ENCODE data around the gene ANKRD33B.

The ANKRD33B gene

DNA sequence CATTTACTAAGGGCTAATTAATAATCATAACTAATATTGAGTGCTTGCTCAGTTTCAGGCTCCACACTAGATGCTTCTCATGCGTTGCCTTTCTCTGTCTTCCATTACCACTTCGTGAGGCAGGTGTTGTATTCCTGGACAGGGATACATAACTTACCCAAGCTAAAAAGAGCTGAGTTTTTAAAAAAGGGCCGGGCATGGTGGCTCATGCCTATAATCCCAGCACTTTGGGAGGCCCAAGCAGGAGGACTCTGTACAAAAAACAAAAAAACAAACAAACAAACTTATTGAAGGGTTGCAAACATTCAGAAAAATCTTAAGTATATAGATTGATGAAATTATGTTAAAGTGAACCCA is 12.1 kb upstream of the ANKRD33B start:
- in situ Hi-C loops (cut with MboI; ENCODE audit: low sequenced_read_pairs, unreplicated experiment): no loop called here
- no peak for DNase-seq (ENCODE audit: low spot score)
- TF ChIP-seq, protein P1, sequence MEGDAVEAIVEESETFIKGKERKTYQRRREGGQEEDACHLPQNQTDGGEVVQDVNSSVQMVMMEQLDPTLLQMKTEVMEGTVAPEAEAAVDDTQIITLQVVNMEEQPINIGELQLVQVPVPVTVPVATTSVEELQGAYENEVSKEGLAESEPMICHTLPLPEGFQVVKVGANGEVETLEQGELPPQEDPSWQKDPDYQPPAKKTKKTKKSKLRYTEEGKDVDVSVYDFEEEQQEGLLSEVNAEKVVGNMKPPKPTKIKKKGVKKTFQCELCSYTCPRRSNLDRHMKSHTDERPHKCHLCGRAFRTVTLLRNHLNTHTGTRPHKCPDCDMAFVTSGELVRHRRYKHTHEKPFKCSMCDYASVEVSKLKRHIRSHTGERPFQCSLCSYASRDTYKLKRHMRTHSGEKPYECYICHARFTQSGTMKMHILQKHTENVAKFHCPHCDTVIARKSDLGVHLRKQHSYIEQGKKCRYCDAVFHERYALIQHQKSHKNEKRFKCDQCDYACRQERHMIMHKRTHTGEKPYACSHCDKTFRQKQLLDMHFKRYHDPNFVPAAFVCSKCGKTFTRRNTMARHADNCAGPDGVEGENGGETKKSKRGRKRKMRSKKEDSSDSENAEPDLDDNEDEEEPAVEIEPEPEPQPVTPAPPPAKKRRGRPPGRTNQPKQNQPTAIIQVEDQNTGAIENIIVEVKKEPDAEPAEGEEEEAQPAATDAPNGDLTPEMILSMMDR (IDR thresholded peaks at IDR 0.05; ENCODE audit: borderline replicate concordance, control extremely low read depth, extremely low read depth, insufficient read depth, missing control alignments): no peak

DNA sequence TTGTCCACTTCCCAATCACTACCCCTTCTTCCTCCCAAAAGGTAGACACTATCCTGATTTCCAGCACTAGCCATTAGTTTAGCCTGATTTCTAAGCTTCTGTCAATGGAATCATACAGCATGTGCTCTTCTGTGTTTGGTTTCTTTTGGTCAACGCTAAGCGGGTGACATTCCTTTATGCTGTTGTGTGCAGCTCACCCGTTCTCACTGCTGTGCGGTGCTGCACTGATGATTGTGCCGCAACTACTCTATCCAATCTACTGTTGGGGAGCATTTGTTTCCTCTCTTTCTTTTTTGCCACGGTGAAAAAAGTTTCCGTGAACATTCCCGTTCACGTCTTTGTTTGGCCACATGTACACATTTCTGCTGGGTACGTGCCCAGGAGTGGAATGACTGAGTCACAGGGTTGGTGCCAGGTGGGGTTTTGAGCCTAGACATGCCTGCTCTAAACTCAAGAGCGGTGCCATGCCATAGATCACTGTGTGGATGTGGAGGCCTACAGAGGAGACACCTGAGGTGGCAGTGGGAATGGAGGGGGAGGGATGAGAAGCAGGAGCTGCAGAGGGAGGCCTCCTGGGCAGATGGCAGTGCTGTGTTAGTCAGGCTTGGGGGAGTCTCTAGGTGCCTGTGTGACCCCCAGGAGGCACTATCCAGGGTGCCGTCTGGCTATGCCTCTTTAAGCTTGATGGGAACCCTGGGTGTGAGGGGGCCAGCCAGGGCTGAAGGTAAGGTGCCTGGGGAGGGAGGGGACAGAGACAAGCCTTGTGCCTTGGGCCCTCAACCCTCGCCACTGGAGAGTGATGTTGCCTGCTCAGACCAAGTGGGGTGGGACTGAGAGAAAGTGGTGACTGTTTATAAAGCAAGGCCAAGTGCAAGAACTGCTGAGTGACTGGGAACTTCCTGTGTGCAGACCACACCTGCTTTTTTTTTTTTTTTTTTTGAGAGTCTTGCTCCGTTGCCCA is 11.4 kb upstream of the ANKRD33B start:
- in situ Hi-C loops (cut with MboI; ENCODE audit: low sequenced_read_pairs, unreplicated experiment): no loop called here
- TF ChIP-seq, protein P1 (IDR thresholded peaks at IDR 0.05; ENCODE audit: borderline replicate concordance, control extremely low read depth, extremely low read depth, insufficient read depth, missing control alignments): no peak
- peak; percentile 59 for DNase-seq (ENCODE audit: low spot score)

GRCh38 chr5:10553476-10553875 is 10.4 kb upstream of the ANKRD33B start:
- TF ChIP-seq, protein P1 (IDR thresholded peaks at IDR 0.05; ENCODE audit: borderline replicate concordance, control extremely low read depth, extremely low read depth, insufficient read depth, missing control alignments): no peak
- DNase-seq (ENCODE audit: low spot score): no peak
- in situ Hi-C loops (cut with MboI; ENCODE audit: low sequenced_read_pairs, unreplicated experiment): no loop called here

- TF ChIP-seq, protein P1 (IDR thresholded peaks at IDR 0.05; ENCODE audit: borderline replicate concordance, control extremely low read depth, extremely low read depth, insufficient read depth, missing control alignments): no peak
- in situ Hi-C loops (cut with MboI; ENCODE audit: low sequenced_read_pairs, unreplicated experiment): no loop called here
- DNase-seq (ENCODE audit: low spot score): no peak
Measured at GRCh38 chr5:10555277-10555684, 8.6 kb upstream of the ANKRD33B start.

- in situ Hi-C loops (cut with MboI; ENCODE audit: low sequenced_read_pairs, unreplicated experiment): no loop called here
- TF ChIP-seq, protein P1 (IDR thresholded peaks at IDR 0.05; ENCODE audit: borderline replicate concordance, control extremely low read depth, extremely low read depth, insufficient read depth, missing control alignments): no peak
- no peak for DNase-seq (ENCODE audit: low spot score)
Measured at GRCh38 chr5:10556289-10556807, 7.5 kb upstream of the ANKRD33B start.

DNA sequence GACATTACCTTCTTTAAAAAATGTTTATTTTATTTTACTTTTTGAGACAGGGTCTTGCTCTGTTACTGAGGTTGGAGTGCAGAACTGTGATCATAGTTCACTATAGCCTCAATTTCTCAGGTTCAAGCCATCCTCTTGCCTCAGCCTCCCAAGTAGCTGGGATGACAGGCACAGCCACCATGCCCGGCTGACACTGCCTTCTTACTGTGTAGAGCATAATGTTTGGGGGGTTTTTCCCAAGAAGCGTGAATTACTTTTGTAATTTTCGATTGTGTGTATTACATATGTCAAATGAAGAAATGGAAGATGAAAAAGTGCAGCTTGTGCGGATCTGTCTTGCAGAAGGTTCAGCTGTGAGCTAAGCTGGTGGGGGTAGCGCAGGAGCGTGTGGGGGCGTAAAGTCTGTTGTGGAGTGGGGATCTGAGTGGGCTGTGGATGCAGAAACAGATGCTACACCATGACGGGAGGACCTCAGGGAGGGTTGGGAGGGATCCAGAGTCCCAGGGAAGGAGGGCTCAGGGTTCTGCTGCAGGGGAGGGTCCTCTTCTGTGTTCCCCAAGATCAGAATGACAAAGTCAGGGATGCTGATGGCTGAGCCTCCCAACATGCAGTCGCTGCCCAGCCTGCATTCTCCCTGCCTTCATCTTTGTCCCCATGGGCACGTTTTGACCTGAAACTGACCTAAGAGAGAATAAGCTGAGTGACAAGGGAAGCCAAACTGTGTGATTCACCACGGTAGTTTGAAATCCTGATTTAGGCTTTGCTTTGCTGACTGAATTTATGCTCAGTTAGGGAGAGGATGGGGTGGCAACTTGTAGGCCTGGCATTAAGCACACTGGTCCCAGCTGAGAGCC is 6.8 kb upstream of the ANKRD33B start:
- TF ChIP-seq, protein P1 (IDR thresholded peaks at IDR 0.05; ENCODE audit: borderline replicate concordance, control extremely low read depth, extremely low read depth, insufficient read depth, missing control alignments): no peak
- in situ Hi-C loops (cut with MboI; ENCODE audit: low sequenced_read_pairs, unreplicated experiment): no loop called here
- no peak for DNase-seq (ENCODE audit: low spot score)
